Body of pancreas (tissue), 4 donors: Measurements from ENCODE around the gene OR2W3.

Source experiments
- POLR2A ChIP-seq, 3 donors: fragments of 450-650 bp; IDR thresholded peaks; one replicate each; pipeline ENCODE4 v1.6.1; 2016; ENCODE audit warnings: antibody characterized with exemption in 3 of 3, mild to moderate bottlenecking in 2 of 3
- TF ChIP-seq, protein P1 (sequence below), 7 experiments: fragments of 450-650 bp in 4 of 7; fragments of 200-600 bp in 3 of 7; sonication (generic) in 3 of 7; IDR thresholded peaks; one replicate each; pipeline ENCODE4 v1.5.1; 2016 to 2019; ENCODE audit warnings: antibody characterized with exemption in 7 of 7

DNA sequence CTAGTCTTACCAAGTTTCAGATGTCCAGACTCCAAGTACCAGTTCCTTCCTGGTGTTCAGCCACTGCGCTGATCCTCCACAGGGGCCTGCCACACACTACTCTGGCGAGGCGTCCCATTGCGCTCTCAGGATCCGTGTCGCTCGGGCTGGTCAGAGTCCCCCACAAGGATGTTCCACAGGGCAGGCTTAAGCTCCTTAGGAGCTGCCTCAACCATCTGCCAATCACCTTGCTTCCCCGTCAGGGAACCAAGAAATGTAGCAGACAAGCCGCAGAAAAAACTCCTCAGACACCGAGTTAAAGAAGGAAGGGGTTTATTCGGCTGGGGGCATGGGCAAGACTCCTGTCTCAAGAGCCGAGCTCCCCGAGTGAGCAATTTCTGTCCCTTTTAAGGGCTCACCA lies 9.8 kb downstream of the OR2W3 start:
- TF ChIP-seq, protein P1, sequence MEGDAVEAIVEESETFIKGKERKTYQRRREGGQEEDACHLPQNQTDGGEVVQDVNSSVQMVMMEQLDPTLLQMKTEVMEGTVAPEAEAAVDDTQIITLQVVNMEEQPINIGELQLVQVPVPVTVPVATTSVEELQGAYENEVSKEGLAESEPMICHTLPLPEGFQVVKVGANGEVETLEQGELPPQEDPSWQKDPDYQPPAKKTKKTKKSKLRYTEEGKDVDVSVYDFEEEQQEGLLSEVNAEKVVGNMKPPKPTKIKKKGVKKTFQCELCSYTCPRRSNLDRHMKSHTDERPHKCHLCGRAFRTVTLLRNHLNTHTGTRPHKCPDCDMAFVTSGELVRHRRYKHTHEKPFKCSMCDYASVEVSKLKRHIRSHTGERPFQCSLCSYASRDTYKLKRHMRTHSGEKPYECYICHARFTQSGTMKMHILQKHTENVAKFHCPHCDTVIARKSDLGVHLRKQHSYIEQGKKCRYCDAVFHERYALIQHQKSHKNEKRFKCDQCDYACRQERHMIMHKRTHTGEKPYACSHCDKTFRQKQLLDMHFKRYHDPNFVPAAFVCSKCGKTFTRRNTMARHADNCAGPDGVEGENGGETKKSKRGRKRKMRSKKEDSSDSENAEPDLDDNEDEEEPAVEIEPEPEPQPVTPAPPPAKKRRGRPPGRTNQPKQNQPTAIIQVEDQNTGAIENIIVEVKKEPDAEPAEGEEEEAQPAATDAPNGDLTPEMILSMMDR (IDR thresholded peaks at IDR 0.05), result no peak
- no peak for TF ChIP-seq POLR2A (IDR thresholded peaks at IDR 0.05)
